GM18873 (cell line): Measurements from ENCODE around the gene RAB33B.
"Not testable (repeated sequence)": the region's sequence is repeated elsewhere in the genome, so short reads cannot be mapped to it uniquely, and the experiment has no call there.

ENCODE experiments used
- ATAC-seq: cut with Tn5 transposase; IDR thresholded peaks from one replicate; pipeline ENCODE4 v1.9.1; 2021; ENCODE audit warnings: mild to moderate bottlenecking, moderate library complexity, moderate number of reproducible peaks; ENCODE audit not compliant: unreplicated experiment, low FRiP score

RAB33B gene

GRCh38 chr4:139461022-139461628 is 7.2 kb downstream of the RAB33B start:
- no peak for ATAC-seq

- ATAC-seq, result not testable (repeated sequence)
Measured at GRCh38 chr4:139464512-139464911, 10.6 kb downstream of the RAB33B start.

- ATAC-seq, result no peak
Measured at GRCh38 chr4:139465922-139466321, 12.0 kb downstream of the RAB33B start.

- not testable (repeated sequence) for ATAC-seq
Measured at GRCh38 chr4:139468756-139469155, 14.8 kb downstream of the RAB33B start.

- ATAC-seq, result no peak
Measured at GRCh38 chr4:139469216-139469615, 15.3 kb downstream of the RAB33B start.

GRCh38 chr4:139469869-139470268 is 15.9 kb downstream of the RAB33B start:
- ATAC-seq, result no peak

- ATAC-seq, result no peak
Measured at GRCh38 chr4:139470295-139470694, 16.4 kb downstream of the RAB33B start.

GRCh38 chr4:139470997-139471665 is 17.2 kb downstream of the RAB33B start:
- no peak for ATAC-seq

- no peak for ATAC-seq
Measured at GRCh38 chr4:139472852-139473251, 18.9 kb downstream of the RAB33B start.

GRCh38 chr4:139476363-139476762 is 22.4 kb downstream of the RAB33B start:
- no peak for ATAC-seq

- no peak for ATAC-seq
Measured at GRCh38 chr4:139481465-139481864, 27.5 kb downstream of the RAB33B start.

- no peak for ATAC-seq
Measured at GRCh38 chr4:139483000-139483399, 29.1 kb downstream of the RAB33B start.

GRCh38 chr4:139484783-139485311 is 30.9 kb downstream of the RAB33B start:
- ATAC-seq, result no peak

GRCh38 chr4:139488442-139488841 is 34.5 kb downstream of the RAB33B start:
- no peak for ATAC-seq

GRCh38 chr4:139489638-139490037 is 35.7 kb downstream of the RAB33B start:
- no peak for ATAC-seq

- ATAC-seq, result no peak
Measured at GRCh38 chr4:139492429-139492828, 38.5 kb downstream of the RAB33B start.

GRCh38 chr4:139493176-139493575 is 39.3 kb downstream of the RAB33B start:
- no peak for ATAC-seq

GRCh38 chr4:139499186-139499585 is 45.3 kb downstream of the RAB33B start:
- ATAC-seq, result no peak

GRCh38 chr4:139501117-139501516 is 47.2 kb downstream of the RAB33B start:
- ATAC-seq, result no peak

- no peak for ATAC-seq
Measured at GRCh38 chr4:139501527-139501926, 47.6 kb downstream of the RAB33B start.

- no peak for ATAC-seq
Measured at GRCh38 chr4:139501927-139502899, 48.3 kb downstream of the RAB33B start.
